Cardiac muscle cell (in vitro differentiated cells and primary cell): ENCODE measurements around the gene ERBB2. TPM values are rescaled to one million over a fixed set of nuclear protein-coding genes. Genes with fewer than 3 reads are reported as not detected.

Experiments used
- DNase-seq, 2 donors: peaks; one replicate each; pipeline versions ENCODE4 v3.0.0 to v3.0.0-alpha.2; 2010 to 2017; ENCODE audit warnings: low read depth in 1 of 2, low spot score in 1 of 2
- H3K27ac ChIP-seq: fragments of 200-600 bp; sonication (generic); 2 replicates; pipeline ENCODE4 v1.5.1; 2016
- H3K27me3 ChIP-seq: fragments of 200-600 bp; sonication (generic); 2 replicates; pipeline ENCODE4 v1.6.0; 2016; ENCODE audit warnings: control low read depth
- H3K36me3 ChIP-seq: fragments of 200-600 bp; sonication (generic); 2 replicates; pipeline ENCODE4 v1.5.1; 2016; ENCODE audit warnings: control low read depth
- H3K4me1 ChIP-seq: fragments of 200-600 bp; sonication (generic); 2 replicates; pipeline ENCODE4 v1.8.1; 2017; ENCODE audit warnings: low read depth, mild to moderate bottlenecking, mixed run types
- H3K4me3 ChIP-seq: fragments of 200-600 bp; sonication (generic); 2 replicates; pipeline ENCODE4 v1.5.1; 2016; ENCODE audit warnings: mild to moderate bottlenecking
- H3K9me3 ChIP-seq: fragments of 200-600 bp; sonication (generic); 2 replicates; pipeline ENCODE4 v1.5.1; 2017; ENCODE audit warnings: low read depth, mild to moderate bottlenecking, control low read depth
- CTCF ChIP-seq: IDR thresholded peaks from 2 replicates; pipeline ENCODE4 v1.5.1; 2012; ENCODE audit warnings: low read depth, mild to moderate bottlenecking, low read length
- polyA plus RNA-seq: library from polyadenylated mRNA; unstranded; fragments of >200 nt; fragmentation: Nextera tagmentation; extraction: Ambion mirVana; gene quantifications from 2 replicates; pipeline ENCODE4 v1.2.1, GENCODE V29; 2016
- total RNA-seq: library from RNA; depleted of rRNA; stranded (reverse); fragments of >200 nt; gene quantifications from 2 replicates; pipeline ENCODE4 v1.2.3, GENCODE V29; 2016

Gene ERBB2
- total and polyA plus RNA-seq, 2 experiments from 2014 or later, result 194 to 310 TPM

- H3K4me3 ChIP-seq, result peak overlapping the region; percentile 32
- peaks cover 18% of the 10 kb centered on the region for H3K4me1 ChIP-seq
- H3K27me3 ChIP-seq, result no peaks in the 10 kb centered on the region
- H3K36me3 ChIP-seq, result no peaks in the 10 kb centered on the region
- no peaks in the 10 kb centered on the region for H3K9me3 ChIP-seq
- no peak for DNase-seq
- H3K27ac ChIP-seq, result peak overlapping the region; percentile 45
- TF ChIP-seq CTCF, result no peak
Observed at GRCh38 chr17:39754958-39755553, 55.2 kb downstream of the ERBB2 start.

- no peak overlapping the region for H3K4me3 ChIP-seq
- H3K36me3 ChIP-seq, result no peaks in the 10 kb centered on the region
- H3K4me1 ChIP-seq, result peaks cover 13% of the 10 kb centered on the region
- no peak for TF ChIP-seq CTCF
- DNase-seq, result no peak
- H3K27ac ChIP-seq, result no peak overlapping the region
- no peaks in the 10 kb centered on the region for H3K27me3 ChIP-seq
- no peaks in the 10 kb centered on the region for H3K9me3 ChIP-seq
Observed at GRCh38 chr17:39755554-39756379, 55.9 kb downstream of the ERBB2 start.

- no peak for DNase-seq
- H3K9me3 ChIP-seq, result no peaks in the 10 kb centered on the region
- no peak overlapping the region for H3K27ac ChIP-seq
- H3K27me3 ChIP-seq, result no peaks in the 10 kb centered on the region
- peaks cover 13% of the 10 kb centered on the region for H3K4me1 ChIP-seq
- TF ChIP-seq CTCF, result no peak
- no peak overlapping the region for H3K4me3 ChIP-seq
- no peaks in the 10 kb centered on the region for H3K36me3 ChIP-seq
Observed at GRCh38 chr17:39756380-39757079, 56.7 kb downstream of the ERBB2 start.

- Histone ChIP-seq H3K9me3 (no peaks in the 10 kb centered on the region), H3K4me3 (no peak overlapping the region), H3K4me1 (peaks cover 13% of the 10 kb centered on the region), H3K27me3 (no peaks in the 10 kb centered on the region), H3K27ac (no peak overlapping the region), H3K36me3 (no peaks in the 10 kb centered on the region)
- no peak for TF ChIP-seq CTCF
- DNase-seq, result no peak
Observed at GRCh38 chr17:39757176-39757662, 57.4 kb downstream of the ERBB2 start.

GRCh38 chr17:39757931-39758873 lies 58.3 kb downstream of the ERBB2 start:
- no peak overlapping the region for H3K27ac ChIP-seq
- no peaks in the 10 kb centered on the region for H3K27me3 ChIP-seq
- H3K36me3 ChIP-seq, result no peaks in the 10 kb centered on the region
- peaks cover 13% of the 10 kb centered on the region for H3K4me1 ChIP-seq
- DNase-seq, result no peak
- H3K9me3 ChIP-seq, result no peaks in the 10 kb centered on the region
- TF ChIP-seq CTCF, result no peak
- no peak overlapping the region for H3K4me3 ChIP-seq
